CD4-positive, alpha-beta T cell treated with Interferon alpha-2 for 1 hour (primary cell): ENCODE data around the gene UBE2F.
"Not testable (repeated sequence)": the region's sequence is repeated elsewhere in the genome, so short reads cannot be mapped to it uniquely, and the experiment has no call there.

Experiments used
- DNase-seq, 2 donors: peaks; one replicate each; pipeline ENCODE4 v3.0.0-alpha.2; 2020 to 2022

Gene UBE2F

DNA sequence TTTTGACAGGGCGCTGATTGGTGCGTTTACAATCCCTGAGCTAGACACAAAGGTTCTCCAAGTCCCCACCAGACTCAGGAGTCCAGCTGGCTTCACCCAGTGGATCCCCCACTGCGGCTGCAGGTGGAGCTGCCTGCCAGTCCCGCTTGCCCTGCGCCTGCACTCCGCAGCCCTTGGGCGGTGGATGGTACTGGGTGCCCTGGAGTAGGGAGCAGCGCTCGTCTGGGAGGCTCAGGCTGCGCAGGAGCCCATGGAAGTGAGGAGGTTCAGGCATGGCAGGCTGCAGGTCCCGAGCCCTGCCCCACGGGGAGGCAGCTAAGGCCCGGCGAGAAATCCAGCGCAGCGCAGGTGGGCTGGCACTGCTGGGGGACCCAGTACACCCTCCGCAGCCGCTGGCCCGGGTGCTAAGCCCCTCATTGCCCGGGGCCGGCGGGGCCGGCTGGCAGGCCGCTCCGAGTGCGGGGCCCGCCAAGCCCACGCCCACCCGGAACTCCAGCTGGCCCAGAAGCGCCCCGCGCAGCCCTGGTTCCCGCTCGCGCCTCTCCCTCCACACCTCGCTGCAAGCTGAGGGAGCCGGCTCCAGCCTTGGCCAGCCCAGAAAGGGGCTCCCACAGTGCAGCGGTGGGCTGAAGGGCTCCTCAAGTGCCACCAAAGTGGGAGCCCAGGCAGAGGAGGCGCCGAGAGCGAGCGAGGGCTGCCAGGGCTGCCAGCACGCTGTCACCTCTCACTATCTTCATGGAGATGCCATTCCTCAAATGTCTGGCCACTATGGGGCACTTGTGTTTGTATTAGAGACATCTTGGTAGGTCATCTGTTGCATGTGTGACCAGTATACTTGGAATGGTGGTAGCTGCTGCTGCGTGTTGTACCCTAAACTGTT is 91.1 kb downstream of the UBE2F start:
- DNase-seq, result not testable (repeated sequence)

DNA sequence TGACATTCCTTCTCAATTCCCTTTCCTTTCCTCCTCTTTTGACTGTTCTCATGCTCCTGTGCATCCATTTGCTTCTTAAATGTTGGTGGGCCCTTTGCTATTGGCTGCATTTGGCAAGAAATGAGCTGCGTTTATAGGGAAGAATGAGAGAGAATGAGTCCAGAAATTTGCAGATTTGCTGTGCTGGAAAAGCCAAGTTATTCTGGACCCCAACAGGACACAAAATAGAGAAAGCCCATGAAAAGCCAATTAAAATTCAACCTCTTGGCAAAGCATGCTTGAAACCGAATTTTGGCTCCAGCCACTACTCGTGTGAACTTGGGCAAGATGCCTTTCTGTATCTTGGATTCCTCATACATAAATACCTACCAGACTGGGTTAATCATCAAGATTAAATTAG is 92.7 kb downstream of the UBE2F start:
- no peak for DNase-seq

DNA sequence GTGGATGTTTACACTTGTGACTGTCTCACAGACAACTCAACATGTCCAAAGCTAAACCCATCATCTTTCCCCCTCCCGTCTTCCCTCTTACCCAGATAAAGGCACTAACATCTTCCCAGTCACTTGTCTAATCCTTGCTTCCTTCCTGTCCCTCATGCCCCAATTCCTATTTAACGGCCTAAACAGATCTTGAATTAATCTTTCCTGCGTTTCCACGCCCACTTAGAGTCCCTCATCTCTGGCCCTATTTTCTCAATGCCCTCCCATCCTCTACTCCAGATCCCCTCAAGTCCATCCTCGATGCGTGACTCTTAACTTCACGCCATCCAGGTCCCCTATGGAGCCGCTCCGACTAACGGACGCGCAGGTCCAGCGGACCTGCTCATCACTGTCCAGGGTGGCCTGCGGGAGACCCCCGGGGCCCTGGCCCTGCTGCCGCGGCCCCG is 93.3 kb downstream of the UBE2F start:
- DNase-seq, result no peak

DNA sequence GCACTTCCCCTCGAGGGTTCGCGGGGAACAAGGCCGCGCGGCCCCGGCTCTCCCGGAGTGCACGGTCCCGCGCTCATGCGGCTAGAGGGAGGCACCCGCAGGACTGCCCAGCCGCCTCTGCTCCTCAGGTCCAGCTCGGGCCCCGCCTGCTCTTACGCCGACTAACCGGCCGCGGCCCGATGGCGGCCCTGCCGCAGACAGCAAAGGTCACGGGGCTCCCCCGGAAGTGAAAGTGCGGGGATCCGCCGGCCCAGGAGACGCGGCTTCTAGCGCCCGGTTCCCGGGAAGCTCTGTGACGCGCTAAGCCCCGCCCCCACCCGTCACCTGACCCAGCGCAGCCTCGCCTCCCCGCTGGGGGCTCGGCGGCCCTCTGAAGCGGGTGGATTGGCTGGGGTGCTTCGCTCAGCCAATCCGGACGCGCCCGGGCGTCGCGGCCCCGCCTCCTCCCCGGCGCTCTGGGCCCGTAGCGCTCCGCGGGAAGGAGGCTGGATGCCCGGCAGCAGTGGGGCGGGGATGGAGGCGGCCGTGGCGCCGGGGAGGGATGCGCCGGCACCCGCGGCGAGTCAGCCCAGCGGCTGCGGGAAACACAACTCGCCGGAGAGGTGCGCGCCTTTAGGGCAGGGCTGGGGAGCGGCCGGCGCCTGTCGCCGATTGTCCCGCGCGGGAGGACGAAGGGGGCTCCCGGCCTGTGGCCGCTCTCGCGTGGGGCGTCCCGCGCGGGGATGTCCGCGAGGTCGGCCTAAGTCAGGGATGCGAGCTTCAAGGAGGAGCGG is 93.9 kb downstream of the UBE2F start, which contains the start of gene SCLY:
SCLY (plus strand) TSS at position 460 of the 773 bp plus-strand sequence; CDS start at position 514, 54 bp downstream.
- peak; percentile 97 for DNase-seq

DNA sequence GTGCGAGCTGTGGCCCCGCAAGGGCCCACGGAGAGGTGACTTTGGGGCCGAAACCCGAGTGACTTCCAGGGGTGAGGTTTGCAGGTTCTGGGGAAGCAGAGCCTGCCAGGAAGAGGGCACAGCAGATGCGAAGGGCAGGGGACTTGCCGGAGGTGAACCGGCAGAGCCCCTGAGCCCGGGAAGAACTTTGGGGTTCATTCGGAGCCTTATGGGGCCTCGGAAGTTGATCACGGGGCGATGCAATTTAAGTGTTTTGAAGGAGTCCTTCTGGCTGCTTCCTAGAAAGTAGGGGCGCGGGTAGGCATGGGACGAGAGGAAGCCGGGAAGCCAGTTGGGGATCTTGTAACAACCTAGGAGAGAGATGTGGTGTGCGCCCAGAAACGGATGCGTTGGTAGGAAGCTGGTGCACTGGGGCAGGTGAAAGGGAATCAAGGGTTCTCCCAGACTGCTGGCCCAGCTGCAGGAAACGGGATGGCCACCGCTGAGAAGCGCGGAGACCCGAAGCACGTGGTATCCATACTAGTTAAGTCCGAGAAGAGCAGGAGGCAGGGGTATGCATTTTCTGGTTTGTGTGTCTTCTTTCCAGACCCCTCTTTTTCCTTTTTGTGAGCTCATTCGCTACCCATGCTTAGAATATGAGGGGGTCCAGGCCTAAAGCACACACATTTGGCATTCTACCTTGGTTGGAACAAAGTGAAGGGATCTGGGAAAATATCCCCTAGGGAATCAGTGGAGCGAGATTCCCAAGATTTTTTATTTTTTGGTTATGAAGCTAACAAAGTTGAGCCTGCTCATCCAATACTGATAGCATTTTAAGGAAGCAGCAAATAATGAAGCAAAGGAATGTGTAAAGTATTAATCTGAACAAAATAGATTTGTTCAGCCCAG is 94.7 kb downstream of the UBE2F start:
- DNase-seq, result peak in 1 of 2 donors; percentile 38

DNA sequence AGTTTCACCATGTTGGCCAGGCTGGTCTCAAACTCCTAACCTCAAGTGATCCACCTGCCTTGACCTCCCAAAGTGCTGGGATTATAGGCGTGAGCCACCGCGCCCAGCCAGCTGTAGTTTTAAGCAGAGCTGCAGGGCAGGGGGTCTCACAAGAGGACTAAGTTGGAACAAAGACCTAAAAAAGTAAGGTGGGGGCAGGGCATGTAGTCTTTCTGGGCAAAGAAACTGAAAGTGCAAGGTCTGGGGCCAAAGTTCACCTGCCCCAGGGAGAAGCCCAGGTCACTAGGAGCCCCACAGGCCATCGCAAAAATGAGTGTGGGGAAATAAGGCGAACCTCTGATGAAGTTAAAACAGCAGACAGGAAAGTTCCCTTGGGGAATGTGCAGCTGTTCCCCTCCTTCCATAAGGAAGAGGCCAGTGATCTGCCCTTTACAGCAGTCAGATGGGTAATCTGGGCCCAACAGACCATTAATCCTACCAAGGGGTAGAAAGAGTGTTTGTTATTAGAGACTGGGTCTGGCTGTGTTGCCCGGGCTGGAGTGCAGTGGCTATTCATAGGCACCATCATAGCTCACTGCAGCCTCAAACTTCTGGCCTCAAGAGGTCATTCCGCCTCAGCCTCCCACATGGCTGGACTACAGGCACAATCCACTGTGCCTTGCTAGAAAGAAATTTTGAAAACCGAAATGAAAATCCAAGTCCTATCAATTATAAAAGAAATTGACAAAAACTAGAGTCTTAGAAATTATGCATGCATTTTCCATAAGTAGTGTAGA is 96.8 kb downstream of the UBE2F start:
- no peak for DNase-seq

DNA sequence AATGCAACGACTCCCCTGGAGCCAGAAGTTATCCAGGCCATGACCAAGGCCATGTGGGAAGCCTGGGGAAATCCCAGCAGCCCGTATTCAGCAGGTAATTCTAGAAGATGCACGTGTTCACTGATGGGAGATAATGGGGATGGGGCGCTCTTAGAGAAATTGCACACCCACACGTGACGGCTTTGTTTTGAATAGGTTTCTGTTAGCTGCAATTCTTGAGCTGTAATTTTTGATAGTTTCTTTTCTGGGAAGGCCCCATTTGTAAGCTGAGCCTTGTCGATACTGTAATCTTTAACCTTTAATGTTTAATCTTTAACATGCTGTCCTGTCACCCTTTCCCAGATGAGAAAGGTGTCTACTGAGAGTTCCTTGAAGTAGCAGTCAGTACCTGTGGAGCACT is 97.6 kb downstream of the UBE2F start:
- no peak for DNase-seq

DNA sequence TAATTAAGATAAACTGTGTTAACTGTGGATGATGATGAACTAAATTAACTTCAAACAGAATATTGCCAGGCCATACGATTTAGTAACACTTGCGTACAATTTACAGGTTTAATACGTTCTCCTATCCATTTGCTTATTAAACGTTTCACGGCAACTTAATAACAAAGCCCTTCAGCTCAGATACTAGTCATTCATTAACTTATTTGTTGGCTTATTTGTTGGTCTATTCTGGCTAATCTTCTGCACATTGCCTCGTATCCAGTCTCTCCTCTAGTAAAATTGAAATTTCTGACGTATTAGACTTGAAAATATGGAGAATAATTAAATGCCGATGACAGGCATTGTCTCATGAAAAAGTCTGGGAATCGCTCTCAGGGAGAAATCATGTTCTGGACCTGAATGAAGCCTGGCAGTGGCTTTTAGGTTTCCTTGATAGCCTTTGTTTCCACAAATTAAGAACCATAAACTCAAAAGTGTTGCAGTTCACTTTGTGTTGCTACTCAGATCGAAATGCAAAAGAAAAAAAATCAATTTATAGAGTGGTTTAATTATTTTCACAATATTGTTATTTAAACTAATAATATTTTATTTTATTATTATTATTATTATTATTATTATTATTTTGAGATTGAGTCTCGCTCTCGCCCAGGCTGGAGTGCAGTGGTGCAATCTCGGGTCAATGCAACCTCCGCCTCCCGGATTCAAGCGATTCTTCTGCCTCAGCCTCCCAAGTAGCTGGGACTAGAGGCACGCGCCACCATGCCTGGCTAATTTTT is 98.4 kb downstream of the UBE2F start:
- DNase-seq, result no peak

DNA sequence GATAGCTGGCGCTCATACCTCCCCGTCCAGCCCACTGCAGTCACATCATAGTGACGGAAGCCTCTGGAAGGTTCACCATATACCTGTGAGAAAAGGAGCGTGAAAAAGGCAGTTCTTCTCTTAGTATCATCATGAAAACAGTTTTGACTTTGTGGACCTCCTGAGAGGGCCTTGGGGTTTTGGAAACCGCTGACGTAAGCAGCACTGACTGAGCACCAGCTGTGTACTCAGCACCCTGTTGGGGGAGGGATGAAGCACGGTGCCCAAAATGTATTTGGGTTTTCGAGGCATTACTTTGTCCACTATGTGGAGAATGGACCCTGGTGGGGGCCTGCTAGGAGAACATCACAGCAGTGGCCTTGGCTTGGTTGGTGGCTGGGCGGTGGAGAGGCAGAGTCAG is 99.4 kb downstream of the UBE2F start:
- DNase-seq, result no peak

DNA sequence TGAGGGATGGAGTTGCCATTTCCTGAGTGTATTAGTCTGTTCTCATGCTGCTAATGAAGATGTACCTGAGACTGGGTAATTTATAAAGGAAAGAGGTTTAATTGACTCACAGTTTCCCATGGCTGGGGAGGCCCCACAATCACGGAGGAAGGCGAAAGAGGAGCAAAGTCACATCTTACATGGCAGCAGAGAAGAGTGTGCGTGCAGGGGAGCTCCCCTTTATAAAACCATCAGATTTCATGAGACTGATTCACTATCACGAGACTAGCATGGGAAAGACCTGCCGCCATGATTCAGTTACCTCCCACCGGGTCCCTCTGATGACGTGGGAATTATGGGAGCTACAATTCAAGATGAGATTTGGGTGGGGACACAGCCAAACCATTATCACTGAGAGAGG is 99.9 kb downstream of the UBE2F start:
- DNase-seq, result not testable (repeated sequence)

DNA sequence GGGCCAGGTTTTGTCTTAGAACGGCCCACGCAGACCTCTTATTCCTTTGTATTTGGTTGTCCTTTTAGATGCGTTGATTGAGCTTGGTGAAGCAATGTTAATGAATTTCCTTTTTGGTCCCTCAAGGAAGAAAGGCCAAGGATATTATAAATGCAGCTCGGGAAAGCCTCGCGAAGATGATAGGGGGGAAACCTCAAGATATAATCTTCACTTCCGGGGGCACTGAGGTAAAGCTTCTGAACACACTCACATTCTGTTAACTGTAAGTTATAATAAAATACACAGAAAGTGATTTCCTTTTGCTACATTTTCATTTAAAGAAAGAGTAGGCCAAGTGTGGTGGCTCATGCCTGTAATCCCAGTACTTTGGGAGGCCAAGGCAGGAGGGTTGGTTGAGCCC is 101.1 kb downstream of the UBE2F start:
- peak in 1 of 2 donors; percentile 8 for DNase-seq

DNA sequence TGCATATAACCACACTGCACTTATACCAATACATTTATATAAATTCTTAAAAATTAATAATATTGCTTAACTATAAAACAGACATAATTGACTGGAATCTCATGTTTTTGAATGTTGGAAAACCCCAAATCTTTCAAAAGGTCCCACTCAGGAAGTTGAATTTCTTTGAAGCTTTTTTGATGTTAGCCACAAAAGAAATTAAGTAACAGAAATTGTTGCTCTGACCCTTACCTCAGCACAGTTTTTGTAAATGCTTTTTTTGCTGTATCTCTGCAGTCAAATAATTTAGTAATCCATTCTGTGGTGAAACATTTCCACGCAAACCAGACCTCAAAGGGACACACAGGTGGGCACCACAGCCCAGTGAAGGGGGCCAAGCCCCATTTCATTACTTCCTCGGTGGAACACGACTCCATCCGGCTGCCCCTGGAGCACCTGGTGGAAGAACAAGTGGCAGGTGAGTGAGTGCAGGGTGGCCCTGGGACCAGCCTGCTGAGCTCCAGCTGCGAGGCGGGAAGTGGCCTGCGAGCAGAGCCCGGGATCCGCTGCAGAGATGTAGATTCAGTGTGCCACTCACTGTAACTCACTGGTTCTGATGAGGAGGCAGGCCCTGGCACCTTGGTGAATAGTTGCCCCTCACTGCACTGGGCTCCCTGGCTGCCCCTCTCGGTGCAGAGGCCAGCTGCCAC is 102.4 kb downstream of the UBE2F start:
- DNase-seq, result peak in 1 of 2 donors; percentile 48

DNA sequence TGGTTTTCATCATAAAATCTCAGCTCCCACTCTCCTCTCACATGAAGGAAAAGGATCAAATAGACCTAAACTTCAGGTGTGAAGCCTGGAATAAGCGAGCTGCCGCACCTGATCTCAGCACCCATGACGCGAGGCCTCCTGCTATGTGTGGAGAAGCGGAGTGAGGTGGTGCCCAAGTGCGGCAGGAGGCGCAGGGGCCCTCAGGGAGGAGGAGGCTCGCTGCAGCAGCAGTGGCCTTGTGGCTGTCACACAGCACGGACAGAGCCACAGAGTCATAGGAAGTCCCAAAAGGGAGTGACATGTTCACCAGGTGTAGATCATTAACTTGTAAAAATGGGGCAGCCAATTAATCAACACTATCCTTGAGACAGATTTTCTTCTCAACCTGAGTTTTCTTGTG is 103.1 kb downstream of the UBE2F start:
- no peak for DNase-seq

DNA sequence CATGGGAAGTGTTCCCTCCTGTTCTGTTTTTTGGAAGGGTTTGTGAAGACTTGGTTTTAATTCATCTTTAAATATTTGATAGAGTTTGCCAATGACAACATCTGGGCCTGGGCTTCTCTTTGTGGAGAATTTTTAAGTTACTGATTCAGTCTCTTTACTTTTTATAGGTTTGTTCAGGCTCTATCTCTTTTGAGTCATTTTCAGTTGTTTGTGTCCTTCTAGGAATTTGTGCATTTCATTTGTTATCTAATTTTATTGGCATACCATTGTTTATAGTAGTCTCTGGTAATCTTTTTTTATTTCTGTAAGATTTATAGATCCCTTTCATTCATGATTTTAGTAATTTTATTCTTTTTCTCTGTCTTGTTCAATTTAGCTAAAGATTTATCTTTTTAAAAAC is 108.6 kb downstream of the UBE2F start:
- DNase-seq, result no peak

DNA sequence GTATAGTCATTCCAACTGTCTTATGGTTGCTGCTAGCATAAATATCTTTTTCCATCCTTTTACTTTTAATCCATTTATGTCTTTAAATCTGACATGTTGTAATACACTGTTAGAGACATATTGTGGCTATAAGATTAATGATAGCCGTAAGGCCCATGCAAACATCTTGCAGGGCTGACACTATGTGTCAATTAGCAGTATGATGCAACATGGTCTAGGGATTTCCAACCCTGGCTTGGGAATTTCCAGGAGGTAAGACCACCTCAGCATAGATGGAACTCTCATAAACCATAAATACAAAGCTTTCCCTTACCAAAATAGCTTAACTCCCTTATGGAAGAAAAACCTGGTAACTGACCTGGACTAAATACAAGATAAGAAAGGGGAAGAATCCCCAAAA is 110.5 kb downstream of the UBE2F start:
- DNase-seq, result no peak

DNA sequence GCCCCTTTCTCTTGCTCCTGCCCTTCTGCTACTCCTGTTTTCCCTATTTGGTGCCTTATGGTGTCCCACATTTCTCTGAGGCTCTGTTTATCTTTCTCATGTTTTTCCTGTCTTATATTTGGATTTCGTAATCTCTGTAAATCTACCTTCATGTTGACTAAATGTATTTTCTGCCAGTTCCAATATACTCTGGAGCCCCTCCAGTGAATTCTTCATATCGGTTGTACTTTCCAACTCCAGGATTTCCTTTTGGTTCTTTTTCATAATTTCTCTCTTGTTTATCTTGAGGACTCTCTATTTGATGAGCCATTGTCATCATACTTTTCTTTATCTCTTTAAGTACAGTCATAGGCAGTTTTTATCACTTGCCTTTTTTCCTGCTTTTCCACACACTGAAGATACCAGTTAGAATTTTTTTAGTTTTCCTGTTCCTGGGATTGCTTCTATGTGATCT is 113.1 kb downstream of the UBE2F start:
- no peak for DNase-seq

DNA sequence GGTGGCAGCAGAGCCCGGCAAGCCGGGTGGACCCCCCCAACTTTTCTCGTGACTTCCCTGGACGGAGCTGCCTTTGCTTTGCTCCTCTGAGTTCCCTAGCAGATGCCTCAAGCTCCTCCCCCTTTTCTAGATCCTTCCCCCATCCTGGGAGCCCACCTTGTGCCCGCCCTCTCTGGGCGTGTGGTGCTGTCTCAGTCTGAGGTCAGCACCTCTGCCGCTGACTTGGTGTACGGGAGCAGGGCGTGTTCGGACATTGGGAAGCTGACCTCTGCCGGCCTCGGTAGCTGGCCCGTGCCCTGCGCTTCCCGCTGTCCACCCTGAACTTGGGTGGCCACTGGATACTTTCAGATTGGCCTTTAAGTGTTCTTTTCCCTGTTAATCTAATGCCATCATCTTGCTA is 113.7 kb downstream of the UBE2F start:
- no peak for DNase-seq

DNA sequence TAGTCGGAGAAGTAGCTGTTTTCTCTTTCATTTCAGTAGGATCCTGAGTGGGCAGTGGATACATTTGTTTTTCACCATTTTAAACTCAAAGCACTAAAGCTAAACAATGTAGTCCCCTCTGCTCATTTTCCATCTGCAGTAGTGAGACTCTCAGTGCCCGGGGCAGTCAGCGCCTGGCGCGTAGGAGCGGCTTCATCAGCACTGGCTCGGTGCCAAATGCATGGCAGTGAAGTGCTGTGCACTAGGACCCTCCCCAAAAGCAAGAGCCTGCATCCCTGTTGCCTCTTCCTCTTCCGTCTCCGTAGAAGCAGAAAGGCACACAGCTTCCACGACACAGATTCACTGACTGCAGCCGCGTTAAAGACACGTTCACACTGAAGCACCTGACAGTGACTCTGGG is 114.3 kb downstream of the UBE2F start:
- no peak for DNase-seq

DNA sequence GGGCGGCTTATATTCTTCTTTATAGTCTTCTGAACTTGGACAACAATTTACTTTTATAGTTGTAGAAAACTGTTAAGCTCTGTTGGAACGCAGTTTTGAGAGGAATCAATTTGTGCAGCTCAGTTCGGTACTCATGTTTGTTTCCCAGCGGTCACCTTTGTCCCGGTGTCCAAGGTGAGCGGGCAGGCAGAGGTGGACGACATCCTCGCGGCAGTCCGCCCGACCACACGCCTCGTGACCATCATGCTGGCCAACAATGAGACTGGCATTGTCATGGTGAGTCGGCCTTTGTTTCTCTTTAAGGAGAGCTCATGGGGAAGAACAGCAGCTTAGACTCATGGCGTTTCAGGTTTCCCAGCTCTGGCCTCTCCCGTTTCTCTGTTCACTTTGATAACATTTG is 114.7 kb downstream of the UBE2F start:
- DNase-seq, result no peak

DNA sequence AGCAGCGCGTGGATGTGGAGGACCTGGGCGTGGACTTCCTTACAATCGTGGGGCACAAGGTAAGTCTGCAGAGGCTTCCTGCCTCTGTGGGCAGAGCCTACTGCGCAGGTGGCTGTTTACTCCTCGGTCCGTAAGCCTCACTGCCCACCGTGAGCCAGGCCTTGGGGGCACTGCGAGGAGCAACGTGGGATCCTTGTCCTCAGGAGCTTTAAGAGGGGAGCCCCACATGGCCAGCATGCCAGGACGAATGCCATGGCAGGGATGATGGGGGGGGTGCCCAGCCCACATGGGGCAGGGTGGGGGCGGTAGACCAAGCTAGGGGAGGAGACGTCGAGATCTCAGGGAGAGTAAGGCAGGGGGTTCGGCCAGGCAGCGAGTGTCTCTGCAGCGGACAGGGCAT is 115.3 kb downstream of the UBE2F start:
- no peak for DNase-seq

DNA sequence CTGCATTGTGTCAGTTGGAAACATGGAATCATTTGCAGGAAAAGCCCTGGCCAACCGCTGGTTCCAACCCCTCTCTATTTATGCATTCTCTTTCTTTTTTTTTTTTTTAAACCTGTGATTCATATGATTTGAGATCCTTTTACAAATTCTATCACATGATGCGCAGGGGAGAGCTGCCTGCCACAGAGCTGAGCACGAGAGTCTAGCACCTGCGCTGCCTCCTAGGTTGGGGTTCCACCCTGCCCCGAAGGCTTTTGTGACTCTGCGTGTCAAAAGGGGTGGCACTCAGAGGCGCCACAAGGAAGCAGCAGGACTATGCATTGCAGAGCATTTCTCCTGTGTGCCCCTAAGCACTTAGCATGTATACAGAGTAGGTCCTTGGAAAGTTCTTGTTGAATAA is 116.0 kb downstream of the UBE2F start:
- DNase-seq, result no peak
